SKM-1 (cell line): ENCODE results near the gene CFAP46.
"Not testable (repeated sequence)": the region's sequence is repeated elsewhere in the genome, so short reads cannot be mapped to it uniquely, and the experiment has no call there.

Experiments used
- DNase-seq: peaks from one replicate; lab custom pipeline; 2025; ENCODE audit not compliant: unreplicated experiment; lab: John Stamatoyannopoulos, UW

The CFAP46 gene

GRCh38 chr10:132777441-132777840 lies 164.9 kb downstream of the CFAP46 start:
- no peak for DNase-seq

GRCh38 chr10:132776821-132777220 lies 165.5 kb downstream of the CFAP46 start:
- no peak for DNase-seq

GRCh38 chr10:132776186-132776585 lies 166.2 kb downstream of the CFAP46 start:
- no peak for DNase-seq

GRCh38 chr10:132774902-132775863 lies 167.2 kb downstream of the CFAP46 start:
- DNase-seq, result no peak

DNA sequence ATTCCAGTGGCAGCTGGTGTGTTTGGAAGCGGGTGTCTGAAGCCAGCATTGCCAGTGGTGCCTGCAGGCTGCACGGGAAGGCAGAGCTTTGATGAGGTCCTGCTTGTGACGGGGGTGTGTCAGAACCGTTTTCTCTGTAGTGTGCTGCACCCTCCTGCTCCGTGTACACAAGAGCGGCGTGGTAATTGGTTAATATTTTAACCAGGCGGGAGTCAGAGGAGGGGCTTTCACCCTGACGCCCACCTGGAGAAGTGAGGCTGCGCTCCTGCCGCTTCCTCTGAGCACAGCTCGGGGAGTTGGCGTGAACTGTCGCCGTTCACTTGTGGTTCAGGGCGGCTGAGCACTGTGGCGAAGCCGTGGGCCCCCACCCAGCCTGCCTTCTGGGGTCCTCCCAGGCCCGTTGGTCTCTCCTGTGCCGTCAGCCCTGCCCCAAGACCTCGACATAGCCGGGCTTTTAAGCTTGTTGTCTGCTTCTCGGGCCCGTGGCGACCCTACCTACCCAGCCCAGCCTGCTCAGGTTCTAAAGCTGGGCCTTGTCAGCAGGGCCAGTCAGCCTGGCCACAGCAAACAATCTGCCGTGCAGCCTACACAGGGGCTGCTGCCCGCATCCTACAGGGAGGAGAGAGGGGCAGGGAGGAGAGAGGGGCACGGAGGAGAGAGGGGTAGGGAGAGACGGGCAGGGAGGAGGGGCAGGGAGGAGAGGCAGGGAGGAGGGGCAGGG lies 168.0 kb downstream of the CFAP46 start:
- no peak for DNase-seq

- DNase-seq, result not testable (repeated sequence)
These were observed 169.6 kb downstream of the CFAP46 start for GRCh38 chr10:132772816-132773215.

DNA sequence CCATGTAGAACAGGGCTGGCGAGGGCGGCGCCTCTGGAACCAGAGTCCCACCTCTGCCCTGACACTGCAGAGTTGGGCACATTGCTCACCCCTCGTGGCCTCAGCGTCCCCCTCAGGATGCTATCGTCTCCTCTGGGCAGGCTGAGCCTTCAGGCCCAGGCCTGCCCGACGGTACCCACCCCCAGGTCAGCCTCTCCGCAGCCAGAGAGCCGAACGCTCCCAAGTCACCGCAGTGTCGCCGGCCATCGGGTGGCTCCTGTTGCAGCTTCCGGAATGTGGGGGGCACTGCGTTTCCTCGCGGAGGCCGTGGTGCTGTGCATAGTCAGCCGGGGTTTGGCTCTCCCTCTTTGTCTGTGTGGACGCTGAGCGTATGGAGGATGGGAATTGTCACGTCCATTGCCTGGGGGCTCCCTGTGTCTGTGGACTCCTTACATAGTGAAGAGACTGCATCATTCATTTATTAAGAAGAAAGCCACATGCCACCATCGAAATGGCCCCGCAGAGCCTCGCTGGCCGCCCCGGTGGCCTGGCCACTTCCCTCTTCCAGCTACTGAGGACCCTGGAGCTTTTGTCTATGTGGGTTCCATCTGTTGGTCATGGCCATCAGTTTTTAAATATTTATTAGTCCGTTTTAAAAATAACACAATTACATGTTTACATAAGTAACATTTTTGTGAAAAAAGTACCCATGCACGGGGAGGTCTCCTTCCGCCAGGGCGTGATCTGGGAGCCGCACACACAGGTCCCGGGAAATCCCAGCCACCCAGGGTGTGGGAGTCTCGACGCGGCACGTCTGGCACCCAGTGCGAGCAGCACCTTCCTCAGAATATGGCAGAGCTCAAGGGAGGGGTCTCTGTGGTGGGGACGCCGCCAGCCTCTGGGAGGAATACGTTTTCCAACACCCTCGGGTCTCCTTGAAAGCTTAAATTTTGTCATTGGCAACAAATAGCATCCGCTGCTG lies 172.0 kb downstream of the CFAP46 start:
- DNase-seq, result no peak

- DNase-seq, result no peak
These were observed 173.8 kb downstream of the CFAP46 start for GRCh38 chr10:132768346-132769248.

DNA sequence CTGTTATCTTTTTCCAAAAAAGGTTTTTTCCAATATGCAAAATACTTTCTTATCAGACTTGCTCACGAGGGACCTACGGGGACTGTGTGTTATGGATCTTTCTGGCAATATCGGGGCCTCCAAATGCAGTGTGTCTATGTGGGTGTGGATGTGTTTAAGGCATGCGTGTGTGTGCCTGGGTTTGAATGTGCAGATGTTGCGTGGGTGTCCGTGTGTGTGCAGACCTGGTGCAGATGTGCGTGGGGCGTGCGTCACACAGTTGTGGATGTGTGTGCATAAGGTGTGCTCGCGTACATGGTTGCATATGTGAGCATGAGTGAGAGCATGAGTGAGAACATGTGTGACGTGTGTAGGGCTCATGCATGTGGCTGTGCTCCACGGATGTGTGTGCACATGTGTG lies 176.1 kb downstream of the CFAP46 start:
- DNase-seq, result no peak

- no peak for DNase-seq
These were observed 176.9 kb downstream of the CFAP46 start for GRCh38 chr10:132765435-132765834.

DNA sequence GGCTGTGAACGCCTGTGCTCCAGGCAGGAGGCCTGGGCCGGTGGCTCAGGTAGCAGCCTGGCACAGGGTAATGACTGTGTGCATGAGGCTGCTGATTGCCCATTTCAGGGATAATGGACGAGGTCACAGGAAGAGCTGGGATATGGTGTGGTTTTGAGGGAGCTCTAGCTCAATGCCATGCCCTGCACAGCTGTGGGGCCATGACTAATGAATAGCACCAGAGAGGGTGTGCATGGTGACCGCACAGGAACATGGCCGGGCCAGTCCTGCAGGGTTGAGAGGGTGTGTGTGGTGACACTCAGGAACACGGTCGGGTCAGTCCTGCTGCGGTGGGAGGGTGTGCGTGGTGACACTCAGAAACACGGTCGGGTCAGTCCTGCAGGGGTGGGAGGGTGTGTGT lies 178.3 kb downstream of the CFAP46 start:
- DNase-seq, result no peak

GRCh38 chr10:132763545-132763944 lies 178.8 kb downstream of the CFAP46 start:
- DNase-seq, result no peak

GRCh38 chr10:132762267-132762666 lies 180.1 kb downstream of the CFAP46 start:
- DNase-seq, result no peak

- DNase-seq, result no peak
These were observed 180.8 kb downstream of the CFAP46 start for GRCh38 chr10:132761395-132762060.

DNA sequence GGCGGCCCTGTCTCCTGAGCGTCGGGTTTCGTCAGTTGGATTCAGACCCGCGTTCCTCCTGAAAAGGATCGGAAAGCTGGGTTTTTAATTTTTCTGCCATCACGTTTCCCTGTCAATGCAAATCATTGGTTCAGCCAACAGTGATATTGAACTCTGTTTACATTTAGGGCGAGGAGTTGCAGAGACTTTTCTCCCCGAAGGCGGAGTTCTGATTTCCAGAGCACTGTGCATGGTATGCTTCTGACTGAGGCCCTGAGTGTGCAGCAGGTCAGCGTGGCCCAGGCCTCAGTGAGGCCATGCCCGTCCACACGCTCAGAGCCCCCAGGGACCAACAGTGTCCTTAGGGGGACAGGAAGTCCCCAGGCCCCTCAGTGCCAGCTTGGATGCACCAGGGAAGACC lies 183.5 kb downstream of the CFAP46 start:
- DNase-seq, result no peak
